Neural cell (in vitro differentiated cells): ENCODE measurements around the gene RPA4. TPM values are rescaled to one million over a fixed set of nuclear protein-coding genes. Genes with fewer than 3 reads are reported as not detected.

Experiments used
- H2AFZ ChIP-seq: fragments of 200-600, 300-800 bp; sonication (generic), shearing (Covaris generic); 2 replicates; pipeline ENCODE4 v1.6.0; 2014; ENCODE audit warnings: low read depth, mild to moderate bottlenecking, antibody characterized with exemption, low read length, moderate library complexity
- H3F3A ChIP-seq: fragments of 200-600 bp; shearing (Covaris generic); 2 replicates; pipeline ENCODE4 v1.6.1; 2016; ENCODE audit warnings: mild to moderate bottlenecking, moderate library complexity, mixed read lengths, antibody characterized with exemption, low read length; ENCODE audit not compliant: insufficient read depth, poor library complexity, severe bottlenecking
- H3K27ac ChIP-seq: fragments of 200-600, 300-800 bp; sonication (generic), shearing (Covaris generic); 2 replicates; pipeline ENCODE4 v1.5.1; 2014; ENCODE audit warnings: mild to moderate bottlenecking, low read length, moderate library complexity
- H3K27me3 ChIP-seq: fragments of 300-800, 200-600 bp; sonication (generic), shearing (Covaris generic); 2 replicates; pipeline ENCODE4 v1.6.0; 2014; ENCODE audit warnings: mild to moderate bottlenecking, low read depth, low read length, moderate library complexity; ENCODE audit not compliant: insufficient read depth
- H3K36me3 ChIP-seq: fragments of 300-800, 200-600 bp; sonication (generic), shearing (Covaris generic); 2 replicates; pipeline ENCODE4 v1.5.1; 2014; ENCODE audit warnings: mild to moderate bottlenecking, antibody characterized with exemption, low read length, moderate library complexity; ENCODE audit not compliant: insufficient read depth
- H3K4me2 ChIP-seq: fragments of 300-800, 200-600 bp; sonication (generic), shearing (Covaris generic); 2 replicates; pipeline ENCODE4 v1.6.0; 2014; ENCODE audit warnings: mild to moderate bottlenecking, low read length
- H3K4me3 ChIP-seq: fragments of 300-800, 200-600 bp; sonication (generic), shearing (Covaris generic); 2 replicates; pipeline ENCODE4 v1.5.1; 2014; ENCODE audit warnings: mild to moderate bottlenecking, low read length, moderate library complexity
- H3K79me2 ChIP-seq: fragments of 200-600 bp; shearing (Covaris generic); replicated peaks from 2 replicates; pipeline ENCODE4 v1.6.0; 2014; ENCODE audit warnings: mild to moderate bottlenecking, low read length, moderate library complexity; ENCODE audit not compliant: insufficient read depth
- H3K9ac ChIP-seq: fragments of 300-800, 200-600 bp; sonication (generic), shearing (Covaris generic); 2 replicates; pipeline ENCODE4 v1.6.1; 2016; ENCODE audit warnings: mild to moderate bottlenecking, low read length, mixed read lengths
- H3K9me2 ChIP-seq: fragments of 200-600 bp; shearing (Covaris generic); 2 replicates; pipeline ENCODE4 v1.6.1; 2016; ENCODE audit warnings: mild to moderate bottlenecking, low read length, mixed read lengths; ENCODE audit not compliant: insufficient read depth
- H3K9me3 ChIP-seq: fragments of 200-600, 300-800 bp; sonication (generic), shearing (Covaris generic); 2 replicates; pipeline ENCODE4 v1.6.1; 2016; ENCODE audit warnings: mild to moderate bottlenecking, mixed run types, low read length, moderate library complexity, mixed read lengths
- H4K20me1 ChIP-seq: fragments of 200-600 bp; shearing (Covaris generic); 2 replicates; pipeline ENCODE4 v1.6.1; 2016; ENCODE audit warnings: mild to moderate bottlenecking, mixed run types; ENCODE audit not compliant: insufficient read depth
- EP300 ChIP-seq: fragments of 450-650 bp; conservative IDR thresholded peaks from 2 replicates; pipeline ENCODE4 v1.6.1; 2014; ENCODE audit warnings: antibody characterized with exemption, mild to moderate bottlenecking, moderate library complexity; ENCODE audit not compliant: poor library complexity, severe bottlenecking
- EZH2 ChIP-seq: fragments of 200-600, 300-800 bp; shearing (Covaris generic), sonication (generic); IDR thresholded peaks from 2 replicates; pipeline ENCODE4 v1.6.1; 2014; ENCODE audit warnings: antibody characterized with exemption, low read length, borderline replicate concordance, mild to moderate bottlenecking; ENCODE audit not compliant: insufficient read depth, poor library complexity, severe bottlenecking
- MXI1 ChIP-seq: fragments of 450-650 bp; conservative IDR thresholded peaks from 2 replicates; pipeline ENCODE4 v1.6.1; 2014; ENCODE audit warnings: antibody characterized with exemption, mild to moderate bottlenecking; ENCODE audit not compliant: poor library complexity, severe bottlenecking
- POLR2AphosphoS5 ChIP-seq: IDR thresholded peaks from 2 replicates; pipeline ENCODE4 v1.6.1; 2012
- RAD21 ChIP-seq: fragments of 450-650 bp; conservative IDR thresholded peaks from 2 replicates; pipeline ENCODE4 v1.6.1; 2014; ENCODE audit warnings: antibody characterized with exemption, mild to moderate bottlenecking, moderate library complexity
- SMC3 ChIP-seq: fragments of 450-650 bp; conservative IDR thresholded peaks from 2 replicates; pipeline ENCODE4 v1.6.1; 2014; ENCODE audit warnings: antibody characterized with exemption, mild to moderate bottlenecking, moderate library complexity; ENCODE audit not compliant: poor library complexity
- TAF1 ChIP-seq: IDR thresholded peaks from 2 replicates; pipeline ENCODE4 v1.6.1; 2012; ENCODE audit warnings: low read depth
- polyA plus RNA-seq: library from polyadenylated mRNA; depleted of rRNA; stranded (reverse); fragments of >200 nt; gene quantifications from 2 replicates; pipeline ENCODE4 v1.2.3, GENCODE V29; 2014
- TF ChIP-seq, protein P1 (sequence below): fragments of 450-650 bp; IDR thresholded peaks from 2 replicates; pipeline ENCODE4 v1.5.1; 2014; ENCODE audit warnings: antibody characterized with exemption, mild to moderate bottlenecking, moderate library complexity; ENCODE audit not compliant: poor library complexity, severe bottlenecking
- TF ChIP-seq, protein P2 (sequence below): IDR thresholded peaks from 2 replicates; pipeline ENCODE4 v1.6.1; 2012; ENCODE audit warnings: borderline replicate concordance

Gene RPA4
- polyA plus RNA-seq, 1 donor from 2014 or later: not detected

DNA sequence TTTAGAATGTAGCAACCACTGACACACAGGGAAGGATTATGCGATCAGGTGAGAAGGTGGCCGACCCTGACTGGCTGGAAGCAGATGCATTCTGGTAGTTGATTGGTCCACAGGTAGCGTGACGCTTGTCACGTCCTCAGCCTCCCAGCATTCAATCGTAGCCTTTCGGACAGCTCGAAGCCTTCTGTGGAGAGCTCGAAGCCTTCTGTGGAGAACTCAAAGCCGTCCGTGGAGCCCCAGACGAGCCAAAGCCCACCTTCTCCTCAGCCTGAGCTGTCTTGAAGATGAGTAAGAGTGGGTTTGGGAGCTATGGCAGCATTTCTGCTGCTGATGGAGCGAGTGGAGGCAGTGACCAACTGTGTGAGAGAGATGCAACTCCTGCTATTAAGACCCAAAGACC, 319 bp downstream of the RPA4 start:
- no peaks in the 10 kb centered on the region for H3K36me3 ChIP-seq
- H3K27ac ChIP-seq: no peak overlapping the region
- H3K9ac ChIP-seq: no peak overlapping the region
- no peaks in the 10 kb centered on the region for H3K9me2 ChIP-seq
- no peaks in the 10 kb centered on the region for H4K20me1 ChIP-seq
- no peaks in the 10 kb centered on the region for H3K9me3 ChIP-seq
- H2AFZ ChIP-seq: no peak overlapping the region
- no peak overlapping the region for H3K4me2 ChIP-seq
- no peaks in the 10 kb centered on the region for H3K79me2 ChIP-seq
- no peaks in the 10 kb centered on the region for H3F3A ChIP-seq
- no peak overlapping the region for H3K4me3 ChIP-seq
- no peaks in the 10 kb centered on the region for H3K27me3 ChIP-seq
- no peak for TF ChIP-seq SMC3
- TF ChIP-seq, protein P1, sequence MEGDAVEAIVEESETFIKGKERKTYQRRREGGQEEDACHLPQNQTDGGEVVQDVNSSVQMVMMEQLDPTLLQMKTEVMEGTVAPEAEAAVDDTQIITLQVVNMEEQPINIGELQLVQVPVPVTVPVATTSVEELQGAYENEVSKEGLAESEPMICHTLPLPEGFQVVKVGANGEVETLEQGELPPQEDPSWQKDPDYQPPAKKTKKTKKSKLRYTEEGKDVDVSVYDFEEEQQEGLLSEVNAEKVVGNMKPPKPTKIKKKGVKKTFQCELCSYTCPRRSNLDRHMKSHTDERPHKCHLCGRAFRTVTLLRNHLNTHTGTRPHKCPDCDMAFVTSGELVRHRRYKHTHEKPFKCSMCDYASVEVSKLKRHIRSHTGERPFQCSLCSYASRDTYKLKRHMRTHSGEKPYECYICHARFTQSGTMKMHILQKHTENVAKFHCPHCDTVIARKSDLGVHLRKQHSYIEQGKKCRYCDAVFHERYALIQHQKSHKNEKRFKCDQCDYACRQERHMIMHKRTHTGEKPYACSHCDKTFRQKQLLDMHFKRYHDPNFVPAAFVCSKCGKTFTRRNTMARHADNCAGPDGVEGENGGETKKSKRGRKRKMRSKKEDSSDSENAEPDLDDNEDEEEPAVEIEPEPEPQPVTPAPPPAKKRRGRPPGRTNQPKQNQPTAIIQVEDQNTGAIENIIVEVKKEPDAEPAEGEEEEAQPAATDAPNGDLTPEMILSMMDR: no peak
- no peak for TF ChIP-seq EZH2
- no peak for TF ChIP-seq RAD21
- no peak for TF ChIP-seq EP300
- no peak for TF ChIP-seq POLR2AphosphoS5
- TF ChIP-seq, protein P2, sequence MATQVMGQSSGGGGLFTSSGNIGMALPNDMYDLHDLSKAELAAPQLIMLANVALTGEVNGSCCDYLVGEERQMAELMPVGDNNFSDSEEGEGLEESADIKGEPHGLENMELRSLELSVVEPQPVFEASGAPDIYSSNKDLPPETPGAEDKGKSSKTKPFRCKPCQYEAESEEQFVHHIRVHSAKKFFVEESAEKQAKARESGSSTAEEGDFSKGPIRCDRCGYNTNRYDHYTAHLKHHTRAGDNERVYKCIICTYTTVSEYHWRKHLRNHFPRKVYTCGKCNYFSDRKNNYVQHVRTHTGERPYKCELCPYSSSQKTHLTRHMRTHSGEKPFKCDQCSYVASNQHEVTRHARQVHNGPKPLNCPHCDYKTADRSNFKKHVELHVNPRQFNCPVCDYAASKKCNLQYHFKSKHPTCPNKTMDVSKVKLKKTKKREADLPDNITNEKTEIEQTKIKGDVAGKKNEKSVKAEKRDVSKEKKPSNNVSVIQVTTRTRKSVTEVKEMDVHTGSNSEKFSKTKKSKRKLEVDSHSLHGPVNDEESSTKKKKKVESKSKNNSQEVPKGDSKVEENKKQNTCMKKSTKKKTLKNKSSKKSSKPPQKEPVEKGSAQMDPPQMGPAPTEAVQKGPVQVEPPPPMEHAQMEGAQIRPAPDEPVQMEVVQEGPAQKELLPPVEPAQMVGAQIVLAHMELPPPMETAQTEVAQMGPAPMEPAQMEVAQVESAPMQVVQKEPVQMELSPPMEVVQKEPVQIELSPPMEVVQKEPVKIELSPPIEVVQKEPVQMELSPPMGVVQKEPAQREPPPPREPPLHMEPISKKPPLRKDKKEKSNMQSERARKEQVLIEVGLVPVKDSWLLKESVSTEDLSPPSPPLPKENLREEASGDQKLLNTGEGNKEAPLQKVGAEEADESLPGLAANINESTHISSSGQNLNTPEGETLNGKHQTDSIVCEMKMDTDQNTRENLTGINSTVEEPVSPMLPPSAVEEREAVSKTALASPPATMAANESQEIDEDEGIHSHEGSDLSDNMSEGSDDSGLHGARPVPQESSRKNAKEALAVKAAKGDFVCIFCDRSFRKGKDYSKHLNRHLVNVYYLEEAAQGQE: no peak
- no peak for TF ChIP-seq MXI1
- TF ChIP-seq TAF1: no peak

DNA sequence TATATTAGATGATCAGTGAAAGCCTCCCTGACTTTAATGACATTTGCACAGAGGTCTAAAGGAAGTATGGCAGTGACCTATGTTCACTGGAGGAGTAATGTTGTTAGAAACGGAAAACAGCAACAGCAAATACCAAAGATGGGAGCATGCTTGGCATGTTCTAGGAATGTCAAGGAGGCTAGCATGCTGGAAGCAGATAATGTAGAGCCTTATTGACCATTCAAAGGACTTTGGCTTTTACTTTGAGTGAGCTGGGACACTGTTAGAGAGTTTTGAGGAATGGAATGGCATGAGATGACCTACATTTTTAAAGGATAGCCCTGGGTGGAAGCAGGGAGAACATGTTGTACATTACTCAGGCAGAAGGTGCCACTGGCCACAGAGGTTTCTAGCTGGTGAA, 6.0 kb downstream of the RPA4 start:
- H3K36me3 ChIP-seq: no peaks in the 10 kb centered on the region
- H3F3A ChIP-seq: no peaks in the 10 kb centered on the region
- no peaks in the 10 kb centered on the region for H3K9me2 ChIP-seq
- H3K4me2 ChIP-seq: no peak overlapping the region
- H3K9me3 ChIP-seq: no peaks in the 10 kb centered on the region
- no peaks in the 10 kb centered on the region for H4K20me1 ChIP-seq
- H3K79me2 ChIP-seq: no peaks in the 10 kb centered on the region
- no peak overlapping the region for H3K4me3 ChIP-seq
- no peak for TF ChIP-seq RAD21
- no peak for TF ChIP-seq POLR2AphosphoS5
- TF ChIP-seq TAF1: no peak
- no peak for TF ChIP-seq EP300
- no peak for TF ChIP-seq SMC3
- TF ChIP-seq MXI1: no peak
- no peak for TF ChIP-seq EZH2
- TF ChIP-seq, protein P1: no peak
- TF ChIP-seq, protein P2: no peak
- H3K27ac ChIP-seq: no peak overlapping the region
- H2AFZ ChIP-seq: no peak overlapping the region
- no peaks in the 10 kb centered on the region for H3K27me3 ChIP-seq
- H3K9ac ChIP-seq: no peak overlapping the region
